NK-92 (cell line): ENCODE data around the gene COQ10A.
A peak's percentile ranks its signal among the peaks of the same experiment; 100 is the strongest.

Experiments
- DNase-seq: peaks from one replicate; lab custom pipeline; 2025; ENCODE audit not compliant: unreplicated experiment; lab: John Stamatoyannopoulos, UW

Gene COQ10A

DNA sequence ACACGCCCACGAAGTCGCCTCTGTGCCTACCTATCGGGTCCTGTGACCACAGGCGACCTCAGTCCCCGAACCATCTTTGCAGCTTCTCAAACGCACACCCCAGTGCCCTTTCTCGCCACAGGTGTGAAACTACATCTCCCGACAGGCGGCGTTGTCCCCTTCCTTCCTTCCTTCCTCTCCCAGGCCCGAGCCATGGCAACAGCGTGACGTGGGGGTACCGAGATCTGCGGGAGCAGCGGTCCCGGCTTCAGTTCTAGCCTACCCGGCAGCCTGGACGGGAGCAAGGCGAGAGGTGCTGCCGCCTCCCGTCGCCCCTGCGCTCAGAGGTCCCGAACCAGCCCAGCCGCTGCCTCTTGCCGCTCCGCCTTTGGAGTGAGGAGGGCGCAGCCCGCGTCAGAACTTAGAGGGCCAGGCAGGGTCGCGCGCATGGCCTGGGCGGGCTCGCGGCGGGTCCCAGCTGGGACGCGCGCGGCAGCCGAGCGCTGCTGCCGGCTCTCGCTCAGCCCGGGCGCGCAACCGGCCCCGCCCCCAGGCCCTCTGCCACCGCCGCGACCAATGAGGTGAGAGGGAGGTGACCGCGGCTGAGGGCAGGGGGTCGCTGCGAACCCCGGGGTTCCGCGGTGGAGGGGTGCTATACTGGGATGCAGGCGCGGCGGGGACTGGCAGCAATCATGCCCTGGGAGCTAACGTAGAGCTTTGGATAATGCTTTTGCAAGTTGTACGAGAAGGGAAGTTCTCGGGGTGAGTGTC is at the start of gene COQ10A:
TSS of gene COQ10A (plus strand) at position 250 of the 750 bp plus-strand sequence. CDS start at position 427, 177 bp downstream.
- DNase-seq = peak; percentile 33

DNA sequence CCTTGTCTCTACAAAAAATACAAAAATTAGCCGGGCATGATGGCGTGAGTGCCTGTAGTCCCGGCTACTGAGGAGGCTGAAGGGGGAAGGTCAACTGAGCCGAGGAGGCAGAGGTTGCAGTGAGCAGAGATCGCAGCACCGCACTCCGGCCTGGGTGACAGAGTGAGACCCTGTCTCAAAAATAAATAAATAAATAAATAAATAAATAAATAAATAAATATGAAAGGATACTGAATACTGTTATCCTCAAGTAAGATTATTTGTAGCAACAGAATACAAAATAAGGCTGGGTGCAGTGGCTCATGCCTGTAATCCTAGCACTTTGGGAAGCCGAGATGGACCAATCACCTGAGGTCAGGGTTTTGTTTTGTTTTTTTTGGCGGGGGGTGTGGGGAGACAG is 46.9 kb upstream of the COQ10A start:
- no peak for DNase-seq

DNA sequence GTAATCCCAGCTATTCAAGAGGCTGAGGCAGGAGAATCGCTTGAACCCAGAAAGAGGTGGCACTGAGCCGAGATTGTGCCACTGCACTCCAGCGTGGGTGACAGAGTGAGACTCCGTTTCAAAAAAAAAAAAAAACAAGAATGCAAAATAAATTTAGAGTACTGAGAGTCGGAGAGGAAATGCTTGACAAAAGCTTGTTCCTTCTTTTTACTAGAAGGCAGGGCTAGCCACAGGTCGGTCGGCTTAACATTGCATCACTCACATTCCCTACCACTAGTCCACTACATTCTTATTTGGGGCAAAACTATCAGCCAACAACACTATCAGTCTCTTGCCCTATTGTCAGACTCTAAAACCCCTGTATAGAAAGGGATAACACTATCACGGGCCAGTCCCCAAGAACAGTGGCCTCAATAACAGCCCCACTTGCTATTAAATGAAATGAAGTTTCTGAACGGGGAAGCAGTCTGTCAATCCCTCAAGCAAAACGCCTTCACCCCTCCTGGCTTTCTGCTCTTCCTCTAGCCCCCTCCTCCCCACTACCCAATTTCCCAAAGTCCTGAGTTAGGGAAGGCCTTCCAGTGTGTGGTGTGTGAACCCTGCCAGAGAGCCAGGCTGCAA is 46.0 kb upstream of the COQ10A start:
- no peak for DNase-seq

DNA sequence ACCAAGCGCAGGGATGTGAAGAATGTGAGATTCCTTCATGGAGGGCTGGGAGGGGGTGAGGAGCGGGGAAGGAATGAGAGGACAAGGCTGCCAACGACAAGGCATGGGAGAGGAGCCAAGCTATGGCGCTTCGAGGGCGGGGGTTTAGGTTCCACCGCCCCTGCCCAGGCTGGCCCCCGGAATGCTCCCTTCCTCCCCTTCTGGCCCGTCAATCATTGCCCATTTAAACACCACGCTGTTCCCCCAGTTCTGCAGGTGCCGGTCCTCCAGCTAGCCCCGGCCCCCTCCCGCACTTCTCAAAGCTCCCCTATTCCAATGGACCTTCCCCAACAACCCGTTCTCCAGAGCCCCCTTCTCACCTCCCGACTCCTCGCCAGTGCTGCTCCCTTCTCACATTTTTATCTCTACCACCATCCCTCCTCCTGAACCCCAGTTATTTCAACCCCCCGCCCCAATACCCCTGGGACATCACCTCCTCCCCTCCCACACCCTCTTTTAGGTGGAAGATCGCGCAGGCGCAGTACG is 45.4 kb upstream of the COQ10A start:
- DNase-seq = no peak

DNA sequence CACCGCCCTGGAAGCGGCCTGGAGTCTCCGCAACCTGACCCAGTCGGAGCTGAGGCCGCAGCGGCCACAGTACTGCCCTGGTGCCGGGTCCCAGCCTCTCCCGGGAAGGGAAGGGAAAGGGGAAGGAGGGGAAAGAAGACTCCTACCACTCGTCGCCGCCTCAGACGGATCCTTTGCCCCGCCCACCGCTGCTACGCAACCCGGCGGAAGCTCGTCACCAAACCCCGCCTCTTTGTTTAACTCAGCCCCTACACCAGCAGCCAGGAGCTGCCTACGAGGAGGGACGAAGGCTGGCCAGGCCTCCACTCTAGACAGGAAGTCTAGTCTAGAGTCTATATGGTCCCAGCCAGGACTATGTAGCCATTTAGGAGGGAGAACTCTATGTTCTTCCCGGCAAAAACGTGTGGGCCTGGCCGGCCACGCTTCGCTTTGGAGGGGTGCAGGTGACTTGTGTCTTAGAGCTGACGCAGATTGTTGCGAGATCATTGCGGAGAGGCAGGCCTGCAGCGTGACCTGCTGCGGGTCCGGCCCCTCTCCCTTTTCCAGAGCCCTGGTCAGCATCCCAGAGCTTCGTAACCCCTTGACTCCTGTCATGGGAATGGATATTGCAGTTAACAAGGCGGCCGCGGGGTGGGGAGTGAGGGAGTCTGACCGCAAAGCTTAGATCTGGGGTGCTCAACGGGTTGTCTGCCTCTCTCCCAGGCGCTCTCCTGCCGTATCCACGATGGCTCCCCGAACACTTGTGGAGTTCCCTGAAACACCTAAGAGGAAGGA is 44.8 kb upstream of the COQ10A start, which contains the start of gene RNF41:
TSS of gene RNF41 (minus strand) at position 166 of the 774 bp plus-strand sequence. CDS start 7,875 bp downstream, outside the sequence.
- DNase-seq = peak; percentile 44

DNA sequence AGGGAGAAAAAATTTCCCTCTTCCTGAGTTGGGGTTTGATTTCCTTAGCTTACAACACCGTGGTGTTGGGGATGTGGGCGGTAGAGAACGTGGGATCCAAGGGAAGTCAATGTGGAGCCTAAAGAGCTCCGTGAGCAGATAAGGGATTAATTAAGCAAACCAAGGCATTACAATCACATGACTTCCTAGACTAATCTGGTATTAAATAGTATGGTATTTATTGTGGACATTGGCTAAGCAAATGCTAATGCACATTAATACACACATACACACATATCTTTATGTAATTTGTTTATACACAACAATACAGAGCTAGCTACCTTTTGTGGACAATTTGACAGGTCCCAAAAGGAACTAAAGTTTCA is 44.2 kb upstream of the COQ10A start:
- no peak for DNase-seq

DNA sequence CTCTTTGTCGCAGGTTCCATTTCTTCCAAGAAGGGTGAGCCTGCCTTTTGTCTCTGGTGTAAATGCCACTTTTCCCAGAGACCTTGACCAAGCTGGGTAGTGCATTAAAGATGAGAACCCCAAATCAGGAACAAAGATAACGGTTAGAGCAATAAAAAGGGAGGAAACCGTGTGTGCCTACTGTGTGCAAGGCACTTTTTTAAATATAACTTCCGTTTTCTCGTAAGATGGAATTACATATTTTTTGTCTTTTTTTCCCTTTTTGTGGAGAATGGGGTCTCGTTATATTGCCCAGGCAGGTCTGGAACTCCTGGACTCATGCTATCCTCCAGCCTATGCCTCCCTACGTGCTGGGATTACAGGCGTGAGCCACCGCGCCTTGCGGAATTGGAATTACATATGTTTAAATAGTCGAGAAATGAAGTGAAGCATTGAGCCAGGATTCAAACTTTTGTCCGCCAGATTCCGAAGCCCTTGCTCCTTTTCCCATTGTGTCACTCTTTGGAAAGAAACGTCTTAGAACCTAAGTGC is 43.1 kb upstream of the COQ10A start:
- no peak for DNase-seq

DNA sequence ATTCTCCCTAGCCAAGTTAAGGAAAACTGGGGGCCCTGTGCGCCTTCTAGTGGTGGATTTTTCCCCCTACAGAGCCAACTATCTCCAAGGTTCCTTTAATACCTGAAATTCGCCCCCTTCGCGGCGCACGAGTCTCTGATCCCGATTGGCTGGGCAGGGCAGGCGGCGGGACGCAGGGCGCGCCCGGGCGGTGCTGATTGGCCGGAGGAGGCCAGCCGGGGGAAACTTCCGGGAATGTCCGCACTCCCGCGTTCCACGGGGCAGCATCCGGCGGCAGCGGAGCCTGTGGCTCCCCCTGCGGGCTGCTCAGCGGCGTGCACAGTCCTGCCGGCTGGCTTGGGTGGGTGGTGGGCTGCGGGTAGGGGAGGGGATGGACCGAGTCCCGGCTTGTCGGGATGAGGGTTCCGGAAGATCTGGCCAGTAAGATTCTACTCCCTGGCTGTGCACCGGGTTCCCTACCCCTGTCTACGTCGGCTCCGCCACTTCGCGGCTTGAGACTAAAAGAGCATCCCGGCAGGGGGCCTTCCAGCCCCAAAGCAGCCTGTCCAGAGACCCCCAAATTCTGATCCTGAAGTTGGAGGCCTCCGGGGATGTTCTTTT is 42.5 kb upstream of the COQ10A start, which contains the start of gene NABP2:
TSS of gene NABP2 (plus strand) at position 241 of the 600 bp plus-strand sequence. CDS start 515 bp downstream, outside the sequence.
- DNase-seq = no peak

DNA sequence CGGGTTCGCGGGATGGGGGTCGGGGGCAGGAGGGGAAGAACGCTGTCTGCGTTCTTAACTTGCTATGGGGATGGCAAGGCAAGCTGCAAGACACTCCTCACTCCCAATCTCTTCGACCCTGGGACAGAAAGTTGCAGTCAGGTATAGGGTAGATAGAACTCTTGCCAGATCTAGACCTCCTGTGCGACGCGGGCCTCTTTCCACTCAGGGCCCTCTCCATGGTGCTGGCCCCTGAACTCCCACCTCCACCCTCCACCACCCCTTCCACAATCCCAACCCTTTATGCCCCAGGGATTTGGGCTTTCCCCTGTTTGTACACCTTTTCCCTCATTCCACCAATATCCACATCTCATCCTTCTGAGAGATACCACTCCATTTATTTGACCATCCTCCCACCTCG is 41.8 kb upstream of the COQ10A start:
- DNase-seq = no peak

DNA sequence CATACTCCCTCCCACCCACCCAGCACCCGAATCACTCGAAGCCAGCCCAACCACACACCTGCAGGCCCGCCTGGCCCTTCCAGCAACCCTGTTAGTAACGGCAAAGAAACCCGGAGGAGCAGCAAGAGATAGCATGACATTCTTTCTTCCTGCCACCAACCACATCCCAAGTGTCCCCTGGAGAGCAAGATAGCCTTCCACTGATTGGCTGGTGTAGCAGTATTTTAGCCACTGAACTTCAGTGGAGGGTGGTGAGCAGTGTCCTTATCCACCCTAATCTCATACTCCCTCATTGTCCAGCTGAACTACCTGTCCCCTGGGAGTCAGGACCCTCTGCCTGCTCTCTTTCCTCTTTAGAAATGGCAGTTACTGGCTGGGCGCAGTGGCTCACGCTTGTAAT is 37.7 kb upstream of the COQ10A start:
- no peak for DNase-seq

DNA sequence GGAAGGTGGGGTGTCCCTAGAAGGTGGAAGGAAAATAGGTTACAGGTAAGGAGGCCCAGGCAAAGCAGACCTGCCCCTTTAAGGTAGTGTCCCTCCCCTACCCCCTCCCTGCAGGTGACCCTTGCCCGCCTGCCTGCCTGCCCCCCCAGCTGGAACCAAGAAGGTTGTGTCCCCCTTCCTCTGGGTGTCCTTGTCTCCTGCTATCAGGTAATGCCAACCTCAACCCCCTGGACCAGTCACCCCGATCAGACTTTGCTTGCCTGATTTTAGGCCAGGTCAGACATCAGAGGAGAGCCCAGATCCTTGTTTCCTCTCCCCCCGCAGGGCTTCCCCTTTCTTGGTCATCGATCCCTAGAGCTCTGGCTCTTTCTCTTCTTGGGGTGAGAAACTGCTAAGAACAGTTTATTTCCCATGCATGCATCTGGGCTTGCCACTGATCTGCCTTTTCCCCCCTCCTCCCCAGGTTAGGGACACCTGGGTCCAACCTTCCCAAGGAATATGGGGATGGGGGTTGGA is 36.8 kb upstream of the COQ10A start, which contains the start of gene SLC39A5:
TSS of gene SLC39A5 (plus strand) at position 136 of the 516 bp plus-strand sequence. CDS start 1,224 bp downstream, outside the sequence.
- no peak for DNase-seq

DNA sequence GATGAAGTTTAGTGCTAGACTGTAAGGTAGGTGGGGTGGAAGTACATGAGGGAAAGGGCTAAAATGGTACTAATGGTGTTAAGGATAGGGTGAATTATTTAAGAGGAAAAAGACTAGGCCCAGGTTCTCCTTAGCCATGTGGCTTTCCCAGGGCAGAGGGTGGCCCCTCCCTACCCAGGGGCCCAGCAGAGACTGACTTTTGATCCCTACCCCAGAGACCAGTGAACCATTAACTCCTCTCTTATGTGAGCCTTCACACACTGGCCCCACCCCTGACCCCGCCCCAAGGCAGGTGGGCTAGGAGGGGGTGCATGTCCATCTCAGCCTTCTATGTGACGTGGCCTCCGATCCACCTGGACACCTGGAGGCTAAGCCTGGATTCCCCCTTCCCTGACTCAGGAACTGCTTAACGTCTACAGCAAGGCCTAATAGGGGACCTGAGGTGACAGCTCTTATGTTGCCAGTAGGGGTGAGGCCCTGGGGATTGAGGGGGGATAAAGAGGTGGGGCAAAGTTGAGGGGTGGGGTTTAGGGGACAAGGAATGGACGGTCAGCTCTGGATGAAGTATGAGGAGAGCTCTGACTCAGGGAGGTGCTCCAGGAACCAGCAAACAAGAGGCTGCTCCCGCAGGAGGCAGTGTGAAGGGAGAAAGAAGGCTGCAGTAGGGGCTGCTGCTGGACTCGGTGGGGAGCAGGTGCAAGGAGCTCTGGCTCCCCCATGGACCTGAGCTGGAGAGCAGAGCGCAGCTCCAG is 36.1 kb upstream of the COQ10A start:
- DNase-seq = no peak

DNA sequence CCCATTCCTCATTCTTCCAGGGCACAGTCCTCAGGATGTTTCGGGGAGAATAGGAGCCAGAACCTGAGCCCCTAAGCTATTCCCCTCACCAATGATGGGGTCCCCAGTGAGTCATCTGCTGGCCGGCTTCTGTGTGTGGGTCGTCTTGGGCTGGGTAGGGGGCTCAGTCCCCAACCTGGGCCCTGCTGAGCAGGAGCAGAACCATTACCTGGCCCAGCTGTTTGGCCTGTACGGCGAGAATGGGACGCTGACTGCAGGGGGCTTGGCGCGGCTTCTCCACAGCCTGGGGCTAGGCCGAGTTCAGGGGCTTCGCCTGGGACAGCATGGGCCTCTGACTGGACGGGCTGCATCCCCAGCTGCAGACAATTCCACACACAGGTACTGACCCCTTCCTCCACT is 35.6 kb upstream of the COQ10A start:
- no peak for DNase-seq

DNA sequence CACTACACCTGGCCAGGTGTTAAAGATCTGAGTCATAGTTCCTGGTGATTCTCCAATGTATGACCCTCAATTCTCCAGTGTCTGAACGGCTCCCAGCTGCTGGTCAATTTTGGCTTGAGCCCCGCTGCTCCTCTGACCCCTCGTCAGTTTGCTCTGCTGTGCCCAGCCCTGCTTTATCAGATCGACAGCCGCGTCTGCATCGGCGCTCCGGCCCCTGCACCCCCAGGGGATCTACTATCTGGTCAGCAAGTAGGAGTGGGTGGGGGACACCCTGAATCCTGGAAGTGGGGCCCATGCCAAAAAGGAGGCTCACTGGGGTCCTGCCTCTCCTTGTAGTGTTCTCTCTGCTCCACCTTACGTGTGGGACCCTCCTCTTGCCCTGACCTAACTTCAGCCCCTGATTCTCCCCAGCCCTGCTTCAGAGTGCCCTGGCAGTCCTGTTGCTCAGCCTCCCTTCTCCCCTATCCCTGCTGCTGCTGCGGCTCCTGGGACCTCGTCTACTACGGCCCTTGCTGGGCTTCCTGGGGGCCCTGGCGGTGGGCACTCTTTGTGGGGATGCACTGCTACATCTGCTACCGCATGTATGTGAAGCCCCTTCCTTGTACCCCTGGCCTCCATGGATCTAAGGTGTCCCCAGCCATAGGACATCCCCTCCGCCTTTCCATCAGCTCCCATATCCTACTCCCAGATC is 31.9 kb upstream of the COQ10A start:
- DNase-seq = no peak

DNA sequence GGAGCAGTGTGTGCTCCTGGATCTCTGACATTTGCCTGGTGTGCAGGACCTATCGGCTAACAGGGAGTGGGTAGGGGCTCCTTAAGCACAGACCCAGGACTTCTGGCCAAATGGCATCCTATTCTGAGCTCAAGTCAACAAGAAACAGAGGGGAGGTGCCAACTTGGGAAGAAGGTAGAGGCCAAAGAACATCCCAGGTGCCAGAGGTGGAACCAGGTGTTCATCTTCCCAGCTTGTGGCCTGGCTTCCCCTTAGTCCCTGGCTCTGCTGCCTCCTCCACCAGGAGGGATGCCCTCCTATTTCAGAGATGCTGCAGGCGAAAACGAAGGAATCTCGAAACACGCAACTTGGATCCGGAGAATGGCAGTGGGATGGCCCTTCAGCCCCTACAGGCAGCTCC is 30.7 kb upstream of the COQ10A start:
- DNase-seq = no peak

DNA sequence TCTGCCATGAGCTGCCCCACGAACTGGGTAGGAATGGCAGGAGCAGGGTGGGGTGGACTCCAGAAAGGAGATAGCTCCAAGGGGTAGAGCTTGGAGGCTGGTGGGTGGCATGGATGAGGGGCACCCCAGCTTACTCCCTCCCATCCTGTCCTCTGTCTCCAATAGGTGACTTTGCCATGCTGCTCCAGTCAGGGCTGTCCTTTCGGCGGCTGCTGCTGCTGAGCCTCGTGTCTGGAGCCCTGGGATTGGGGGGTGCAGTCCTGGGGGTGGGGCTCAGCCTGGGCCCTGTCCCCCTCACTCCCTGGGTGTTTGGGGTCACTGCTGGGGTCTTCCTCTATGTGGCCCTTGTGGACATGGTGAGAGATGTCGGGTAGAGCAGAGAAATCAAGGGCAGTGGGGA is 29.8 kb upstream of the COQ10A start:
- DNase-seq = no peak

DNA sequence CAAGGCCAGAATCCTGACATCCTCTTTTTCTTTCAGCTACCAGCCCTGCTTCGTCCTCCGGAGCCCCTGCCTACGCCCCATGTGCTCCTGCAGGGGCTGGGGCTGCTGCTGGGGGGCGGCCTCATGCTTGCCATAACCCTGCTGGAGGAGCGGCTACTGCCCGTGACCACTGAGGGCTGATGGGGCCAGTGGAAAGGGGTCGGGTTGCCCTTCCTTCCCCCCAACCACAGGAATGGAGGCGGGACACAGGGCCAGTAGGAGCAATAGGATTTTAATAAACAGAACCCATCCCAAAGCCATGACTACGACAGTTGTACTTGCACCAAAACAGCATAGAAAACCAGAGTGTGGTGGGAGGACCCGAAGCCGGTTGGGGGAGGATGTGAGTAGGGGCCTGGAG is 29.2 kb upstream of the COQ10A start:
- no peak for DNase-seq

DNA sequence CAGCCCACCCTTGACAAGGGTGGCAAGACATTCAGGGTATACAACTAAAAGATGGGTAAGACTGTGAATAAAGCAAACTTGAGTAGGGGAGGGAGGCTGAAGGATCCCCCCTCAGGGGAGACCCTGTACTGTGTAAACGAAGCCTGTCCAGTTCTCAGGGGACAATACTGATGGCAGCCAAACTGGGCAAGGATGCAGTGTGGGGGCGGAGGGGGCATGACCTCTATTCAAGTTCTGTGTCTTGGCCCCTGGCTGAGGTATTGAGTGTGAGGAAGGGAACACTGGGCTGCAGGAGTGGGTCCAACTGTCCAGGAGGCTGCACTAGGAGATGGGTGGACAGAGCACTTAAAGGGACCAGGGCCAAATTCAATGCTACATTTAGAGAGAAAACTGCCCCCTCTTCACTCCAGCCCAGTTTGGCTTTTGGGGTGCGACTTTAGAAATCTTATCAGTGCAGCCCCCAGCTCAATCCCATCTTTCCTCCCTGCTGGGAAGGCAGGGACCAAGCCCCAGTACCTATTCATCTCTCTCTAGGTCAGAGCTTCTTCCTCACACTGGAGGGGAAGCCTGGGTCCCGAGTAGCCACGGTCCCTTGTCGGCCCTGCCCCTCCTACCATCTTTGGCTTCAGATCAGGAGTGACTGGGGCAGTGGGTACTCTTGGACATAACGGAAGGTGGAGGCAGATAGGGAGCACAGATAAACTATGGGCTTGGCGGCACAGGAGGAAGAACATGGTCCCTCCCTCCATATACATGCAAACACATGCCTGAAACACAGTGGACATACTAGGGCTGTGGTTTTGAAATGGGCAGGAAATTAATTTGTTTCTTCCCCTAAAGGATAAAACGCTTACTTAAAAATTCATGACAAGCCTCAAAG is 25.1 kb upstream of the COQ10A start:
- DNase-seq = no peak
